Hematopoietic multipotent progenitor cell treated with erythropoietin and hydrocortisone succinate and interleukin-3 and kit ligand, for 15 days (in vitro differentiated cells): ENCODE results near the gene BMPR1B.
"Not testable (repeated sequence)": the region's sequence is repeated elsewhere in the genome, so short reads cannot be mapped to it uniquely, and the experiment has no call there.

ENCODE experiments used
- DNase-seq: peaks from one replicate; pipeline ENCODE4 v3.0.0-alpha.2; 2015; ENCODE audit warnings: low spot score

Gene BMPR1B

GRCh38 chr4:95038791-95039190, 281.0 kb downstream of the BMPR1B start:
- DNase-seq, result no peak

- no peak for DNase-seq
These were observed 286.6 kb downstream of the BMPR1B start for GRCh38 chr4:95044324-95044837.

GRCh38 chr4:95045429-95045828, 287.7 kb downstream of the BMPR1B start:
- DNase-seq, result no peak

GRCh38 chr4:95048296-95048695, 290.5 kb downstream of the BMPR1B start:
- no peak for DNase-seq

- DNase-seq, result no peak
These were observed 291.9 kb downstream of the BMPR1B start for GRCh38 chr4:95049551-95050233.

- DNase-seq, result no peak
These were observed 293.4 kb downstream of the BMPR1B start for GRCh38 chr4:95050980-95051701.

GRCh38 chr4:95051702-95052020, 293.9 kb downstream of the BMPR1B start:
- DNase-seq, result no peak

- DNase-seq, result no peak
These were observed 301.2 kb downstream of the BMPR1B start for GRCh38 chr4:95058991-95059390.

GRCh38 chr4:95059663-95060062, 301.9 kb downstream of the BMPR1B start:
- no peak for DNase-seq

- no peak for DNase-seq
These were observed 303.5 kb downstream of the BMPR1B start for GRCh38 chr4:95061220-95061619.

GRCh38 chr4:95061801-95062200, 304.0 kb downstream of the BMPR1B start:
- DNase-seq, result not testable (repeated sequence)

GRCh38 chr4:95066050-95066449, 308.3 kb downstream of the BMPR1B start:
- no peak for DNase-seq

- DNase-seq, result no peak
These were observed 310.6 kb downstream of the BMPR1B start for GRCh38 chr4:95068401-95068800.

GRCh38 chr4:95068818-95069478, 311.2 kb downstream of the BMPR1B start:
- no peak for DNase-seq

- DNase-seq, result no peak
These were observed 314.1 kb downstream of the BMPR1B start for GRCh38 chr4:95071851-95072250.

- DNase-seq, result no peak
These were observed 315.9 kb downstream of the BMPR1B start for GRCh38 chr4:95073646-95074045.

GRCh38 chr4:95077864-95078263, 320.1 kb downstream of the BMPR1B start:
- no peak for DNase-seq

- no peak for DNase-seq
These were observed 323.2 kb downstream of the BMPR1B start for GRCh38 chr4:95080969-95081368.

- DNase-seq, result no peak
These were observed 326.8 kb downstream of the BMPR1B start for GRCh38 chr4:95084584-95084983.

- DNase-seq, result no peak
These were observed 327.5 kb downstream of the BMPR1B start for GRCh38 chr4:95085124-95085833.

- no peak for DNase-seq
These were observed 328.8 kb downstream of the BMPR1B start for GRCh38 chr4:95086551-95086950.

- no peak for DNase-seq
These were observed 330.1 kb downstream of the BMPR1B start for GRCh38 chr4:95087657-95088455.
